PC-9 (cell line): ENCODE measurements around the gene KRT4. TPM values are rescaled to one million over a fixed set of nuclear protein-coding genes. Genes with fewer than 3 reads are reported as not detected.

Source experiments
- BruUV-seq: library from RNA; stranded (reverse); fragments of 400-500 nt; replicated peaks from 2 replicates; lab custom pipeline; 2021; lab: Mats Ljungman, UMichigan
- CTCF ChIA-PET: fragments of 300-600 bp; sonication (Branson Sonifier 250); formaldehyde crosslinking; loops from one replicate; lab custom pipeline; 2022; ENCODE audit warnings: antibody characterized with exemption; lab: Charles Lee
- POLR2A ChIA-PET: fragments of 300-600 bp; sonication (Branson Sonifier 250); formaldehyde crosslinking; loops from one replicate; lab custom pipeline; 2022; ENCODE audit warnings: antibody characterized with exemption; ENCODE audit not compliant: unreplicated experiment; lab: Charles Lee
- DNase-seq, 2 experiments: peaks; one replicate each; pipeline versions ENCODE4 v3.0.0 to v3.0.0-alpha.2; 2015 to 2022; ENCODE audit warnings: mixed read lengths in 1 of 2
- H2AFZ ChIP-seq: fragments of 200-600 bp; sonication (generic); 2 replicates; pipeline ENCODE4 v1.8.1; 2017; ENCODE audit warnings: antibody characterized with exemption
- H3F3A ChIP-seq: fragments of 200-600 bp; sonication (generic); 2 replicates; pipeline ENCODE4 v1.8.1; 2017; ENCODE audit warnings: antibody characterized with exemption, mild to moderate bottlenecking, low read depth; ENCODE audit not compliant: insufficient read depth
- H3K27ac ChIP-seq: fragments of 200-600 bp; sonication (generic); 2 replicates; pipeline ENCODE4 v1.6.1; 2016; ENCODE audit warnings: mixed run types
- H3K27me3 ChIP-seq: fragments of 200-600 bp; sonication (generic); 2 replicates; pipeline ENCODE4 v1.6.1; 2016; ENCODE audit warnings: low read depth, mixed run types; ENCODE audit not compliant: insufficient read depth
- H3K36me3 ChIP-seq: fragments of 200-600 bp; sonication (generic); 2 replicates; pipeline ENCODE4 v1.6.1; 2016; ENCODE audit warnings: low read depth, mixed run types
- H3K4me1 ChIP-seq: fragments of 200-600 bp; sonication (generic); replicated peaks from 2 replicates; pipeline ENCODE4 v1.6.1; 2016; ENCODE audit warnings: mixed run types; ENCODE audit not compliant: insufficient read depth
- H3K4me2 ChIP-seq: fragments of 200-600 bp; sonication (generic); 2 replicates; pipeline ENCODE4 v1.6.1; 2017; ENCODE audit warnings: mixed run types
- H3K4me3 ChIP-seq: fragments of 200-600 bp; sonication (generic); 2 replicates; pipeline ENCODE4 v1.6.1; 2016; ENCODE audit warnings: mixed run types
- H3K79me2 ChIP-seq: fragments of 200-600 bp; sonication (generic); 2 replicates; pipeline ENCODE4 v1.6.1; 2017; ENCODE audit warnings: low read depth, mixed run types
- H3K9me2 ChIP-seq: fragments of 200-600 bp; sonication (generic); 2 replicates; pipeline ENCODE4 v1.8.1; 2017; ENCODE audit warnings: mild to moderate bottlenecking; ENCODE audit not compliant: insufficient read depth
- H3K9me3 ChIP-seq: fragments of 200-600 bp; sonication (generic); 2 replicates; pipeline ENCODE4 v1.8.1; 2016; ENCODE audit warnings: low read depth; ENCODE audit not compliant: insufficient read depth
- H4K20me1 ChIP-seq: fragments of 200-600 bp; sonication (generic); 2 replicates; pipeline ENCODE4 v1.8.1; 2017; ENCODE audit not compliant: insufficient read depth
- CTCF ChIP-seq: fragments of 200-600 bp; sonication (generic); conservative IDR thresholded peaks from 2 replicates; pipeline ENCODE4 v1.6.1; 2017; ENCODE audit warnings: mixed run types, antibody characterized with exemption, mild to moderate bottlenecking, moderate library complexity
- EZH2 ChIP-seq: fragments of 200-600 bp; sonication (generic); IDR thresholded peaks from 2 replicates; pipeline ENCODE4 v1.8.0; 2017; ENCODE audit warnings: antibody characterized with exemption, low read depth
- intact Hi-C: fragments of 100-400 bp; cut with micrococcal nuclease; formaldehyde crosslinking; loops from one replicate; pipeline ENCODE4 v1.10.0; 2022; ENCODE audit not compliant: unreplicated experiment
- total RNA-seq: library from RNA; stranded (reverse); gene quantifications from 2 replicates; pipeline ENCODE4 v1.2.3, GENCODE V29; 2021

KRT4 gene
- total RNA-seq, 1 experiment from 2014 or later: 3.0 TPM

GRCh38 chr12:52817699-52818238 is 3.9 kb upstream of the KRT4 start:
- Histone ChIP-seq H3K4me3 (no peak overlapping the region), H4K20me1 (no peaks in the 10 kb centered on the region), H3K27ac (no peak overlapping the region), H2AFZ (no peak overlapping the region), H3K9me2 (no peaks in the 10 kb centered on the region), H3K27me3 (no peaks in the 10 kb centered on the region; the same call in 1 of the 2 replicates), H3K36me3 (no peaks in the 10 kb centered on the region), H3K9me3 (no peaks in the 10 kb centered on the region), H3K79me2 (no peaks in the 10 kb centered on the region), H3F3A (peaks cover 4% of the 10 kb centered on the region; the same call in 1 of the 2 replicates), H3K4me2 (no peak overlapping the region), H3K4me1 (peaks cover 18% of the 10 kb centered on the region)
- POLR2A ChIA-PET: no interaction called here
- BruUV-seq: no TSS peak
- no peak for DNase-seq
- no peak for TF ChIP-seq CTCF
- TF ChIP-seq EZH2: no peak
- CTCF ChIA-PET: no interaction called here
- intact Hi-C loops: no loop called here

DNA sequence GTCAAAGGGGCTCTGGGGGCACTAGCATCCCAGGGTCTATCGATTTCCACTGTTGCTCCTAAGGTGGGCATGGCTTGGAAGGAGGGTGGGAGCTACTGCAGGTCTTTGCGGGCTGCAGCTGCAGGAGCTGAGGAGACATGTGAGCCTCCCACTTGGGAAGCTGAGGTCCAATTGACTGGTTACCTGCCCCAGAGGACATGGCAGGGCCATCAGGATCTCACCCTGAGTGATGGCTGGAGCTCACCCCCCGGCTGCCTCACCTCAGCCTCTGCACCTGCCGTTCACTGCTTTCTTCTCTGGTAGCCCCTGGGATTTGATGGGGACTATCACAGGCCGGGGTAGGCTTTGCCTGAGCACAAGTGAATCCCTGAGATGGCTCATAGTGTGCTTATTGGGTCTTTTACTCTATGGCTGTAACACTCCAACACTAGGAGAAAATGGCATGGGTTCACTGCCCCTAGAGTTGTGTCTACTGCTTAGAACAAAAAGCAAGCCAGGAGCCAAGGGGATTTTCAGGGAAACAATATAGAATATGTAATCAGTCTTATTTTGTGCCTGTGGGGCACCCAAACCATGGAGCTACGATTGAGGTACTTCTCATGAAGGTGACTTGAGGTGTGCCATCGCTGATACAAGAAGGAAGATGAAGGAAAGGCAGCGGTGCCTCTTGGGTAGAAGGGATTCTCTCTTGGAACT is 3.2 kb upstream of the KRT4 start:
- Histone ChIP-seq H3K4me3 (no peak overlapping the region), H3K4me1 (peaks cover 13% of the 10 kb centered on the region), H3K27ac (no peak overlapping the region), H3K4me2 (no peak overlapping the region), H3F3A (peaks cover 4% of the 10 kb centered on the region; the same call in 1 of the 2 replicates), H3K9me3 (no peaks in the 10 kb centered on the region), H3K79me2 (no peaks in the 10 kb centered on the region), H3K9me2 (no peaks in the 10 kb centered on the region), H2AFZ (no peak overlapping the region), H3K27me3 (no peaks in the 10 kb centered on the region; the same call in 1 of the 2 replicates), H4K20me1 (no peaks in the 10 kb centered on the region), H3K36me3 (no peaks in the 10 kb centered on the region)
- POLR2A ChIA-PET: no interaction called here
- no TSS peak for BruUV-seq
- intact Hi-C loops: no loop called here
- TF ChIP-seq EZH2 (no peak), CTCF (no peak)
- CTCF ChIA-PET: no interaction called here
- no peak for DNase-seq

GRCh38 chr12:52815676-52816588 is 2.0 kb upstream of the KRT4 start:
- no peaks in the 10 kb centered on the region for H3K36me3 ChIP-seq
- ChIA-PET CTCF (no interaction called here), POLR2A (no interaction called here)
- H3K79me2 ChIP-seq: no peaks in the 10 kb centered on the region
- peaks cover 8% of the 10 kb centered on the region for H3K4me1 ChIP-seq
- H4K20me1 ChIP-seq: no peaks in the 10 kb centered on the region
- H3K9me3 ChIP-seq: no peaks in the 10 kb centered on the region
- H3K27ac ChIP-seq: no peak overlapping the region
- no peak overlapping the region for H3K4me2 ChIP-seq
- no peaks in the 10 kb centered on the region for H3K9me2 ChIP-seq
- H3F3A ChIP-seq: peaks cover 4% of the 10 kb centered on the region; the same call in 1 of the 2 replicates
- DNase-seq: no peak
- H2AFZ ChIP-seq: no peak overlapping the region
- intact Hi-C loops: no loop called here
- TF ChIP-seq EZH2: no peak
- no peaks in the 10 kb centered on the region; the same call in 1 of the 2 replicates for H3K27me3 ChIP-seq
- BruUV-seq: no TSS peak
- no peak overlapping the region for H3K4me3 ChIP-seq
